K562 (cell line): ENCODE measurements around the gene LRRC41. TPM values are rescaled to one million over a fixed set of nuclear protein-coding genes. Genes with fewer than 3 reads are reported as not detected.
A peak's percentile ranks its signal among the peaks of the same experiment; 100 is the strongest.

ENCODE experiments used
- ARID4B ChIP-seq: sonication (generic); formaldehyde crosslinking; IDR thresholded peaks from 2 replicates; pipeline ENCODE4 v1.8.0; 2022; ENCODE audit warnings: mild to moderate bottlenecking, missing genetic modification reagents
- EP400 ChIP-seq: fragments of 450-650 bp; IDR thresholded peaks from 2 replicates; pipeline ENCODE4 v1.6.1; 2017; ENCODE audit warnings: antibody characterized with exemption, mild to moderate bottlenecking, moderate library complexity
- GTF2F1 ChIP-seq: IDR thresholded peaks from 2 replicates; pipeline ENCODE4 v1.6.1; 2011; ENCODE audit warnings: low read depth, low read length, improper control_type of control experiment
- MXD1 ChIP-seq: fragments of 250-450 bp; sonication (Bioruptor Pico); IDR thresholded peaks from 2 replicates; pipeline ENCODE4 v1.8.0; 2021; ENCODE audit warnings: borderline replicate concordance, mild to moderate bottlenecking, moderate library complexity; ENCODE audit not compliant: poor library complexity, severe bottlenecking
- POLR2AphosphoS5 ChIP-seq: IDR thresholded peaks from 2 replicates; pipeline ENCODE4 v1.6.1; 2011; ENCODE audit warnings: mild to moderate bottlenecking, low read depth, low read length, moderate library complexity; ENCODE audit not compliant: control insufficient read depth, insufficient read depth
- POLR2G ChIP-seq: fragments of 200-400 bp; formaldehyde crosslinking; IDR thresholded peaks from 2 replicates; pipeline ENCODE4 v1.6.1; 2017; ENCODE audit warnings: low read depth, mild to moderate bottlenecking, antibody characterized with exemption, low read length, moderate library complexity
- RBM22 ChIP-seq: fragments of 200-400 bp; formaldehyde crosslinking; IDR thresholded peaks from 2 replicates; pipeline ENCODE4 v1.6.1; 2018; ENCODE audit warnings: low read length, low read depth; ENCODE audit not compliant: poor library complexity, severe bottlenecking
- SUPT5H ChIP-seq: fragments of 450-650 bp; IDR thresholded peaks from 2 replicates; pipeline ENCODE4 v1.6.1; 2016
- TGIF2 ChIP-seq: sonication (generic); formaldehyde crosslinking; IDR thresholded peaks from 2 replicates; pipeline ENCODE4 v1.8.1; 2022; ENCODE audit warnings: mild to moderate bottlenecking, missing genetic modification reagents, moderate library complexity
- UBTF ChIP-seq, 2 experiments: IDR thresholded peaks; 2 replicates each; pipeline ENCODE4 v1.6.1; 2012; ENCODE audit warnings: improper control_type of control experiment in 2 of 2, low read depth in 2 of 2, low read length in 2 of 2, borderline replicate concordance in 1 of 2
- ZSCAN32 ChIP-seq: fragments of 450-650 bp; formaldehyde crosslinking; IDR thresholded peaks from 2 replicates; pipeline ENCODE4 v1.4.0; 2020; ENCODE audit warnings: mild to moderate bottlenecking, moderate library complexity
- polyA plus RNA-seq, 8 experiments: library from polyadenylated mRNA; depleted of rRNA in 4 of 8; stranded (reverse) in 5 of 8; unstranded in 3 of 8; fragments of >200 nt; fragmentation: Nextera tagmentation in 2 of 8; fragmentation: Illumina TruSeq in 1 of 8; extraction: Ambion mirVana in 2 of 8; extraction: Trizol in 1 of 8; gene quantifications; 2 replicates each; pipeline versions ENCODE4 v1.2.1 to v1.2.3, GENCODE V29; 2011 to 2014; ENCODE audit warnings: inconsistent platforms in 1 of 8, missing spikeins in 1 of 8
- total RNA-seq, 7 experiments: library from RNA; depleted of rRNA in 6 of 7; stranded (reverse); fragments of >200 nt in 6 of 7; fragmentation: Illumina TruSeq in 2 of 7; extraction: Trizol in 2 of 7; gene quantifications; 2 replicates each; pipeline versions ENCODE4 v1.2.1 to v1.2.3, GENCODE V29; 2011 to 2021; ENCODE audit warnings: low replicate concordance in 1 of 7

LRRC41 gene
- total and polyA plus RNA-seq, 9 of the 15 experiments (the other 6 are each of a cell fraction or from before 2014, with no cell fraction given), result 10.5 to 64.7 (median 44.2) TPM

- TF ChIP-seq ARID4B (CRISPR knock-in tag) (0 out of 2 replicates have a peak, but pooled peaks have one; percentile 27), POLR2AphosphoS5 (peak; percentile 53; the same call in 1 of the 2 replicates), MXD1 (CRISPR knock-in tag) (no peak), TGIF2 (CRISPR knock-in tag) (no peak), UBTF (IDR thresholded peaks at IDR 0.05; ENCODE audit: borderline replicate concordance in 1 of 2, low read depth in 2 of 2, low read length in 2 of 2) (no peak), RBM22 (peak; percentile 77), POLR2G (peak; percentile 79), EP400 (no peak), SUPT5H (peak; percentile 59; the same call in 1 of the 2 replicates), ZSCAN32 (CRISPR knock-in tag) (no peak), GTF2F1 (no peak)
These were observed 24.6 kb downstream of the LRRC41 start (continued) for GRCh38 chr1:46278807-46279206.
